Activated CD4-positive, CD25-positive, alpha-beta regulatory T cell treated with anti-CD3 and anti-CD28 coated beads, Interleukin-2, amount 50 U/mL, for 24 hours (primary cell): ENCODE results near the gene ADD1.
A peak's percentile ranks its signal among the peaks of the same experiment; 100 is the strongest.

Experiments used
- ATAC-seq, 2 donors: fragments of 150-1000 bp; cut with Tn5 transposase; one replicate each; pipeline ENCODE4 v1.10.0; 2021; ENCODE audit warnings: mild to moderate bottlenecking in 1 of 2, moderate library complexity in 1 of 2

Gene ADD1

DNA sequence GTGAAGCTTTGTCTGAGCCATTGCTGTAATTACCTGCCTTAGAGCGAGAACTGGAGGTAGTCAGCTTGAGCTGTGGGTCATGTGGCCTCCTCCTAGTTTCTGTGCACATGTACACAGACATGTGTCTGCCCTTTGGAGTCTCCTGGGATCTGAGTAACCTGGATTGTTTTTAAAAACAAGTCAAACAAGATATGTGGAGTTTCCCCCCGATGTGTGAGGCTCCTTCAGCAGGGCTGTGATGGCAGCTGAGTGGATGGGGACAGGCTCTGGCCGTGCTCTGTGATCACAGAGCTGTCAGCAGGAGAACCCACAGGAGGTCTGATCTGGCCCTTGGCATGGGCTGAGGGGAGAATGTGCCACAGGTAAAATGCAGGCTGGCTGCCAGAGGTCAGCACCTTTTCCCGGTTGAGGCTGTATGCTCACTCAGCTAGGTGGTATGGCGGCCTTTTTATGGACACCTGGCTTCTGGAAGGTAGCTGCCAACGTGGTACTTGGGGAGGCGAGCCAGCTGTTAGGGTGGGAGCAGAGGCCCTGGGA, 81.2 kb downstream of the ADD1 start:
- no peak for ATAC-seq

DNA sequence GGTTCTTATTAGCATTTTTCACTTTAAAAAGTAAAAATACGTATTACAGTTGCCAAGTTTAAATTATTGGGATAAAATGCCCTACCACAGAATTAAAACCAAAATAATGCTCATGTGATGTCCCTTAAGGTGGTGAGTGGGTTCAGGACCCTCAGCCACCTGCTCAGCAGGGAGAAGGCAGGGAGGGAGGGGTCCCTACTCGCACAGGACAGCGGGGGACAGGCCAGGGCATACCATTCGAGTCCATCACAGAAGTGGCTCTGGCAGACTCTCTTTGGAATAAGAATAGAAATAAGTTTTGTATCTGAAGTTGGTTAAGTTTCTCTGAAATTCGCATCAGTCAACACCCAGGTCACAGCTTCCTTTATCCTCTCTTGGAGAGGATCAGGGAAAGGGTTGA, 81.9 kb downstream of the ADD1 start:
- no peak for ATAC-seq

DNA sequence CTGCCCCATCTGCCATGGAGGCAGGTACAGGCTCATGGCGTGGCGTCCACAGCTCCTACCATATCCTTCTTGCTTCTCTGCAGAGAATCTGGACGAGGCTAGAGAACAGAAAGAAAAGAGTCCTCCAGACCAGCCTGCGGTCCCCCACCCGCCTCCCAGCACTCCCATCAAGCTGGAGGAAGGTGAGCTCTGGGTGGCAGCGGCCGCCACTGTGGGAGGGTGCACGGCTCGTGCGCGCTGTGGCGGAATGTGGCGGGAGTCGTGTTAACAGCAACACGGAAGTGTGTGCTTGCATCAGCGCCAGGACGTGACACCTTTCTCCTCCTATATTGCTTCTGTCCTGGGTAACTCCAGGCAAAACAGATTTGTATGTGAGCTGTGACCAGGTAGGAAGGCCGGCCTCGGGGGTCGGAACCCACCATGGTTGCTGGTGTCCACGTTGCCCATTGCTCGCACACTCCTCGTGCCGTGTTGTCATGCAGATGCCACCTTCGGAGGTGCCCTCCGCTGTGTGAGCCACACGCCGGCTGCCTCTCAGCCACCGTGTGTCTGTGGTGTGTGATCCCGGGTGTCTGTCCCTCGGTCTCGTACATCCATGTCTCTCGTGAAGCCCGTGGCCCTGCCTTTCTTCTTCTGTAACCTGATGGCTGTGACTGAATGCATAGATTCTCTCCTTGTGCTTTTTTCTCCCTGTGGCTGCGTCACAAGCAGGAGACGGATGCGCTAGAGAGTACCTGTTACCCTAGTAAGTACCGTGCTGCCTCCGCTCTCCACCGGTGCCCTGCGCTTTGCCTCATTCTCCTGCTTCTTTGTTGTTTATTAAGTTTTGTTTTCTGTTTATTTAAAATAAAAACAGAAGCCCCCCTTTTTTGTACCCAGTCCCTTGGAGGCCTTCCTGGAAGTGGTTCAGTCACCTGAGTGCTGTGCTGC, 82.6 kb downstream of the ADD1 start:
- ATAC-seq, result no peak

DNA sequence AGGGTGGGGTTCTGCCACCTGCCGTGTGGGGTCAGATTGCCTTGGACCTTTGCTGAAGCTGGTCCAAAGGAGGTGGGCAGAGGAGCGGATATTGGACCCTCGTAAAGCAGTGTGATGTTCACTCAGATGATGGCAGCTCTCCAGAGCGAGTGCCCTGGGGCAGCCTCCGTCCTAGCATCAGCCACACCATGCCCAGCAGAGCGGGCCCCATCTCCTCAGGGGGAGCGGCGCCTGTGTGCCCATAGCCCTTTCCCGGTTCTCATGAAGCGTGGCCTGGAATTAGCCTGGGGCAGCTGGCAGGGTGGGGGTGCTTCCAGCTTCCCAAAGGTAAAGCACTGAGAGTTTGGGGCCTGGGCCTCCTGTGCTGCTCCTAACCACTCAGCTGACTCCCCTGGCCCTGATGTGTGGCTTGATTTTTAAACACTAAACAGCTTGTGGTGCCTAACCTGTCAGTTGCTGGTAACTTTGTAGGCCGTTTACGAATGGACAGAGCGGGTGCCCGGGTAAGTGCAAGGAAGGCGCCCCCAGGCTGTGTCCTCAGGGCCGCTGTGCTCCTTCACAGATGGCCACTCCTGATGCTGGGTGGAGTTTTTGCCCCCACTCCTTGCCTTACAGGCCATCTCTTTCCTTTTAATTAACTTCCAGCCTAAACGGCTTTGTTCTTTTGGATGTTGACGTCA, 83.5 kb downstream of the ADD1 start:
- ATAC-seq, result no peak

GRCh38 chr4:2927696-2928075, 84.0 kb downstream of the ADD1 start:
- ATAC-seq, result no peak

GRCh38 chr4:2928242-2929176, 84.9 kb downstream of the ADD1 start:
- ATAC-seq, result no peak

- ATAC-seq, result no peak
Measured at GRCh38 chr4:2929469-2929868, 85.8 kb downstream of the ADD1 start.

DNA sequence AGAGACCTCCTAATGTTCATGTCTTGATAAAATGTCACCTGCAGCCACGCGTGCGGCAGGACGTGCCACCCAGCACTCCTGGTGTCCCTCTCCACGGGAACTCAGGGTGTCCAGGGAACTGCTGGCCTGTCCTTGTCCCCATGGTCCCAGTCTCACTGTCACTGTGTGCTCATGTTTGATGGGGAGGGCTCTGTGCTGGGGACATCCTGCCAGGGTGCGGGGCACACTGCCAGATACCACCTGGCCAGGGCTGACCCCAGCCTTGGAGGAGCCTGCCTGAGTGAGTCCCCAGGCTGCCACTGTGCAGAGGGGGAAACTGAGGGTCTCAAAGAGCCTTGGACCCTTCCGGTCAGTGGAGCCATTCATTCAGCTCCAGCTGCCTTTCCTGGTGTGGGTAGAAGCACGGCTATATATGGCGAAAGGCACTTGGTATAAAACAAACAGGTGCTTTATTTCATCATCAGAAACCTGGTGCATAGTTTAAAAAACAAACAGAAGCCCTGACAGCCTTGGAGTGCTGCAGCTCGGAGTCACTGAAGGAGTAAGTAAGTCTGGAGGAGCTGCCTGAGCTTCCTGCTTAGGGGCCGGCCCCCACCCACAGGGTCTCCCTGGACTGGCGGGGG, 86.6 kb downstream of the ADD1 start:
- ATAC-seq, result no peak

DNA sequence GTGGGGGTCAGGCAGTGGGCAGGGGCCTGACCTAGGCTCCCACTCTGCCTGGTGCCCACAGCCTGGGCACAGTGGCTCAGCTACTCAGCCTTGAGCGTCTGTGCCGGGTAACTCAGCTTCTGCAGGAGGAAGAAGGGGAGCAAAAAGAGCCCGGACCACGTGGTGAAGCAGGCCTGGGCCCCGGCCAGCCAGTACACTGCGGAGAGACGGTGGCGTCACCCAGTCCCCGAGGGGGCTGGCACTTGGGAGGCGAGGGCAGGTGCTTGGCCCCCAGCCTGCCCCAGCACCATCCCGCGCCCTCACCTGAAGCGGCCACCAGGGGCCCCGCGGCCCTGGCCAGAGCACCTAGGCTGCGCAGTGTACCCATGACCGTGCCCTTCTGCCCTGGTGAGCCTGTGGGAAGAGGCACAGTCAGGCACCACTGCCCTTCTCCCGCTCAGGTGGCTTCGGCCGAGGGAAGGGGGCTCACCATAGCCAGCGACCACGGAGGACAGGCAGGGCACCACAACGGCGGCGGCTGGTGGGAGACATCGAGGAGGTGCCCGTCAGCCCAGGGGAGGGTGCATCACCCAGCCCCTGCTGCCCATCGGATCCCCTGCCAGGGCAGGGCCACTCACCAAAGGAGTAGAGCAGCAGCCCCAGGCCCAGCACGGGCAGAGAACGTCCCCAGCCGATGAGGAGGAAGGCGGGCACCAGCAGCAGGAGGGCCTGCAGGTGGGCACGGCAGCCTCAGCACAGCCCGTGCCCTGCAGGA, 87.3 kb downstream of the ADD1 start:
- no peak for ATAC-seq

DNA sequence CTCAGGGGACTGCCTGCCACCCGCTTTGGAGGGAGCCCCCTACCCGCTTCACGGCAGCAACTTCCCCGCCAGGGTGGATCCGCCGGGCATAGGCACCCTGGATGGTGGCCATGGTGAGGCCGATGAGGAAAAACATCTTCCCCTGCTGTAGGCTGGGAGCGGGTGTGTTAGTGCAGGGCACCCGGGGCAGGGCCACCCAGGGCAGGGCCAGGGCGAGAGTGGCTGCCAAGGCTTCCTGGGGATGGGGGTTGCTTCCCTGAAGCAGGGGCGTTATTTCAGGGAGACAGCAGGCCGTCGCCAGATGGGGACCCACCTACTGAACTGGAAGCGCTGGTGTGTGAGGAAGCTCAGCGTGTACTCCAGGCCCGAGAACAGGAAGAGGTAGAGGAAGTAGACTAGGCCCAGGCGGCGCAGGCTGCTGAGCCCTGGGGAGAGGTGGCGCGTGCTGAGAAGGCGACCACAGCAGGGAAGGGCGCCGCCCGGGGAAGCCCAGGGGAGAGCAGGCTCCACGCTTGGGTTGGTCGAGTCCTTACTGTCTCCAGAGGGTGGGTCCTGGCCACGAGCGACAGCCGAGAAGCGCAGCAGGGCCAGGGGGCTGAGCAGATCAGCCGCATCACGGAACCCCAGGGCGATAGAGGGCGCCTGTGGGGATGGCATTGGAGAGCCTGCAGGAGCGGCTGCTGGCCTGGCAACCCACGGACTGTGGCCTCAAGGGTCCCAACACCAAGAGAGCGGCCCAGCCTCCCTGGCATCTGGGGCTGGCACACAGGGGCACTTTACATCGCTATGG, 88.1 kb downstream of the ADD1 start:
- ATAC-seq, result no peak

- no peak for ATAC-seq
Measured at GRCh38 chr4:2932321-2932950, 88.8 kb downstream of the ADD1 start.

DNA sequence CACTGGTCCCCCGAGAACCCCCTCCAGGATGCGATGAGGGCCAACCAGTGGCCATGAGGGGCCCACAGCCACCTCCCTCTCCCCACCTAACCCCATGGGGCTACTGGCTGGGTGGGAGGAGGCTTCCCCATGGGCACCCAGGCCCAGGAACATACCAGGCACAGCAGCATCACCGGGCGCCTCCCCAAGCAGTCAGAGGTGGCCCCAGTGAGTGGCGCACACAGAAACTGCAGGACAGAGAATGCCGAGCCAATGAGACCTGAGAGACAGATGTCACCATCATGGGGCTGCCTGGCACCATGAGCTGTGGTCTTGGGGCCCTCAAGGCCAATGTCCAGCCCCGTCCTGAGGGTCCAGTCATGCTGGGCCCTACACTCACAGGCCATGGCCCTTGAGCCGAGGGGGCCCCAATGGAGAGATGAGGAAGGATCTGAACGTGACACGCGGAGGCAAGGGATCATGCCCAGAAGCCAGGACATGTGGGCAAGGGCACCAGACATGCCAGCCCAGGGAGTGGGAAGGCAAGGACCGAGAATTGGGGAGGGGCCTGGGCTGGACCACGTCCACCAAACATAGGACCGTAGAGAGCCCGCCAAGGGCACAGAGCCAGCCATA, 89.4 kb downstream of the ADD1 start:
- no peak for ATAC-seq

DNA sequence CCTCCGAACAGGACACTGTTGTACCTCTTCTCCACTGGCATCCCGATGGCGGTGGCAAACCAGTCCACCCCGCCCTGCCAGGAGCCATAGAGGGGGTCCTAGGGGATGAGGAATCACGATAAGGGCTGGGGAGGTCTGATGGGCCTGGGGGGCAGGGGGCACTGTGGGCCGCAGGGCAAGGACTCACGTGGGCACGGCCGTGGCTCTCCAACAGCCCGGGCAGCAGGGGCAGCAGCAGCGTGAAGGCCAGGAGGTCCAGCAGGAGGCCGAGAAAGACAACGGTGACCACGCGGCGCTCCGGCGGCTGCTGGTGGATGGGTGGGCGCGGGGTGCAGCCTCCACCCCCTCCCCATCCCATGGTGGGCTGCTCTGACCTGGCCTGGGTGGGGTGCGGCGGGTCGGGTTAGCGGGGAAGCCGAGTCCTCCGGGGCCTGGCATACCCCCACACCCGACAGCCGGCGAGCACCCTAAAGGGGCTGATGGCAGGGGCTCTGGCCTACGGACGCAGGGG, 90.0 kb downstream of the ADD1 start:
- ATAC-seq, result no peak

GRCh38 chr4:2934077-2934812, 90.6 kb downstream of the ADD1 start:
- no peak for ATAC-seq

DNA sequence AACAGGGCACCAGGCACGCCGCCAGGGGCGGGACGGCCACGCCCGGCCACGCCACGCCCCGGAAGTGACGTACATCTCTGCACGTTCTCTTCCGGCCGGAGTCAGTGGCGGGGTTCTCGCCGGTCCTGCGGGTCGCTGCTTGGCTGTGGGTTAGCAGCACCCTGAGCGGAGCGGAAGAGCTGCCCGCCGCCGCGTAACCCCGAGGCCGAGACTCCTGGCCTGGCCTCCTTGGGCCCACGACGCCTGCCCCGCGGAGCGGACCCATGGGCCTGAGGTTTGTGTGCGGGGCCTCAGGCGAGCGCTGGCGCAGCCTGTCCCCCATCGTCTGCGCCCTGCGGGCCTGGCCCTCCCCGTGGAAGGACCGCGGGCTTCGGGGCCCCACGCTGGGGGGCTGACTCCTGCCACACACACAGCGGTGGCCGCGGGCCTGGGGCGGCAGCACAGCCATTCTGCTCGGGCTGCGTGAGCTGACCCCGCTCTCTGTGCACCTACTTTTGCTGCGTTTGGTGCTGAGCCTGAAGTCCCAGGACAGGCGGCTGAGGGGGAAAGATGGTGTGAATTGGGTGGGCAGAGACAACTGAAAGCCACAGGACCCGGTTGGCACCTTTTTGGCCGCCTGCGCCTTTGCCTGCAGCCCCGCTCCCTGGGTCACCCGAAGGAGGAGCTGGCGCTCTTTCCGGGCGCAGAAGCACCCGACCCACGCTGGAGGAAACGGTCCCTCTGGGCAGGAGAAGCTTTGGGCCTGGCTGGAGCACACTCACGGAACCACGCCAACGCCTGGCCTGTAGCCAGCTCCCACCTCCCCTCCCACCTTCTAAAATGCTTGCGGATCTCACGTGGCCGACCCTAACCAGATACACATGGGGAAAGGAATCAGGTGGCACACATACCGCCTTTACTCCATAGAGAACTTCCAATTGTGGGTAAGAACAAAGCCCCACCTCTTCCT, 91.4 kb downstream of the ADD1 start:
- ATAC-seq, result peak; percentile 54

DNA sequence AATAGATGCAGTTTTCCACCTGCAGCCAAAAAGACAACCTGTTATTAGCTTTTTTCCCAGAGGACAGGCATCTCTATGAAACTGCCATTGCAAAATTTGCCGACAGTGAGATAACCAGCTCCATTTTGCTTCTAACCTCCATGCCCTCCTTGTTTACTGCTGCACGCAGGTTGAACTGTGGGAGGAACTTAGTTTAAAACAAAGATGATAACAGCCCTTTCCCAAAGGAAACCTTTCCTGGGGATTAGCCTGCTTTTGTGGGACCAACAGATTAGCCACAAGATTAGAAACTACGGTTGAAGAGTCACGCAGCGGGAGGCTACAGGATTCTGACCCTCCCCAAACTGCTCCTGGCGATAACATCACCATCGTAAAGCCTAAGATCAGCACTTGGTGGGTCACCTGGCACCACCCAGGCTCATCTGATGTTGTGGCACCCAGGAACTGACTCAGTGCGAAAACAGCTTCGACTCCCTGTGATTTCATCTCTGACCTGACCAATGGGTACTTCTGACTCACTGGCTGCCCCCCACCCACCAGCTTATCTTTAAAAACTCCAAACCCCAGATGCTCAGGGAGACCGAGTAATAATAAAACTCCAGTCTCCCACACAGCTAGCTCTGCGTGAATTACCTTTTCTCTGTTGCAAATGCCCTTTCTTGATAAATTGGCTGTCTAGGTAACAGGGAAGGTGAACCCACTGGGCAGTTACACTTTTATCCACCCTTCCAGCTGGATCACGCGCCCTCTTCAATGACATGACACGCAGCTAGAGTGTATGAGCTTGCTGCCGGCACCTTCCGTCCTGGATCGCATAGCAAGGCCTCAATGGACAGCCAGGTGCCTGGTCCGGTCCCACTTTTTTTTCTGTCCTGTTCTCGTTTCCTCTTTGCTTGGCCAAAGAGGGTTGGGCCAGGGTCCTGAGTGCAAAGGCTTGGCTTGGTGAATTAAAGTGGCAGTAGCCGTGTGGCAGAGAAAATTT, 92.4 kb downstream of the ADD1 start:
- ATAC-seq, result peak; percentile 70 to 71
